Astrocyte (in vitro differentiated cells and primary cell): ENCODE measurements around the gene SGCG. TPM values are rescaled to one million over a fixed set of nuclear protein-coding genes. Genes with fewer than 3 reads are reported as not detected.

Experiments
- DNase-seq: peaks from one replicate; pipeline ENCODE4 v3.0.0-alpha.2; 2010; ENCODE audit warnings: low read depth
- FAIRE-seq: peaks from 2 replicates; lab custom pipeline; 2011; peaks lifted over from hg19 to GRCh38; lab: Jason Lieb, UNC
- H2AFZ ChIP-seq: 2 replicates; pipeline ENCODE4 v1.6.0; 2012; ENCODE audit warnings: low read depth, low read length, inconsistent platforms
- H3K27ac ChIP-seq: 2 replicates; pipeline ENCODE4 v1.5.1; 2011; ENCODE audit warnings: low read depth, low read length, inconsistent platforms
- H3K27me3 ChIP-seq: 2 replicates; pipeline ENCODE4 v1.6.0; 2011; ENCODE audit warnings: low read length, inconsistent platforms; ENCODE audit not compliant: insufficient read depth
- H3K36me3 ChIP-seq: 2 replicates; pipeline ENCODE4 v1.5.1; 2011; ENCODE audit warnings: low read length, inconsistent platforms; ENCODE audit not compliant: insufficient read depth
- H3K4me1 ChIP-seq: 2 replicates; pipeline ENCODE4 v1.5.1; 2011; ENCODE audit warnings: low read length, inconsistent platforms; ENCODE audit not compliant: insufficient read depth
- H3K4me2 ChIP-seq: 2 replicates; pipeline ENCODE4 v1.6.0; 2012; ENCODE audit warnings: low read length, inconsistent platforms
- H3K4me3 ChIP-seq: 2 replicates; pipeline ENCODE4 v1.5.1; 2011; ENCODE audit warnings: low read depth, mild to moderate bottlenecking, low read length, inconsistent platforms; ENCODE audit not compliant: insufficient read depth
- H3K79me2 ChIP-seq: 2 replicates; pipeline ENCODE4 v1.6.0; 2012; ENCODE audit warnings: mild to moderate bottlenecking, low read length, inconsistent platforms; ENCODE audit not compliant: insufficient read depth
- H3K9ac ChIP-seq: 2 replicates; pipeline ENCODE4 v1.6.0; 2012; ENCODE audit warnings: mild to moderate bottlenecking, low read length, inconsistent platforms
- H3K9me3 ChIP-seq: 2 replicates; pipeline ENCODE4 v1.5.1; 2012; ENCODE audit warnings: low read depth, mild to moderate bottlenecking, low read length, inconsistent platforms; ENCODE audit not compliant: insufficient read depth
- H4K20me1 ChIP-seq: 2 replicates; pipeline ENCODE4 v1.6.0; 2012; ENCODE audit warnings: low read length, inconsistent platforms; ENCODE audit not compliant: insufficient read depth
- H3K27ac Mint-ChIP-seq: one replicate; pipeline ENCODE4 v1.8.0; 2021; ENCODE audit warnings: mild to moderate bottlenecking, mixed read lengths; ENCODE audit not compliant: unreplicated experiment
- H3K27me3 Mint-ChIP-seq: one replicate; pipeline ENCODE4 v1.8.0; 2021; ENCODE audit warnings: low read depth, mixed read lengths; ENCODE audit not compliant: unreplicated experiment
- H3K36me3 Mint-ChIP-seq: one replicate; pipeline ENCODE4 v1.8.0; 2021; ENCODE audit warnings: low read depth, mixed read lengths; ENCODE audit not compliant: unreplicated experiment
- H3K4me1 Mint-ChIP-seq: one replicate; pipeline ENCODE4 v1.8.0; 2021; ENCODE audit warnings: low read depth, mixed read lengths; ENCODE audit not compliant: unreplicated experiment
- H3K4me3 Mint-ChIP-seq: one replicate; pipeline ENCODE4 v1.8.0; 2021; ENCODE audit warnings: mild to moderate bottlenecking, moderate library complexity, mixed read lengths; ENCODE audit not compliant: unreplicated experiment
- H3K9me3 Mint-ChIP-seq: one replicate; pipeline ENCODE4 v1.8.0; 2021; ENCODE audit warnings: mild to moderate bottlenecking, mixed read lengths; ENCODE audit not compliant: unreplicated experiment
- EZH2 ChIP-seq: IDR thresholded peaks from 2 replicates; pipeline ENCODE4 v1.6.1; 2012; ENCODE audit warnings: mild to moderate bottlenecking, low read length, inconsistent platforms; ENCODE audit not compliant: insufficient read depth
- total RNA-seq: library from RNA; stranded (reverse); gene quantifications from 2 replicates; pipeline ENCODE4 v1.2.1, GENCODE V29; 2021
- TF ChIP-seq, protein P1 (sequence below): IDR thresholded peaks from 2 replicates; pipeline ENCODE4 v1.5.1; 2011; ENCODE audit warnings: low read depth, mild to moderate bottlenecking, inconsistent platforms, low read length, moderate library complexity; ENCODE audit not compliant: insufficient read depth

SGCG gene
- total RNA-seq, 1 donor from 2014 or later, result 0.18 TPM

DNA sequence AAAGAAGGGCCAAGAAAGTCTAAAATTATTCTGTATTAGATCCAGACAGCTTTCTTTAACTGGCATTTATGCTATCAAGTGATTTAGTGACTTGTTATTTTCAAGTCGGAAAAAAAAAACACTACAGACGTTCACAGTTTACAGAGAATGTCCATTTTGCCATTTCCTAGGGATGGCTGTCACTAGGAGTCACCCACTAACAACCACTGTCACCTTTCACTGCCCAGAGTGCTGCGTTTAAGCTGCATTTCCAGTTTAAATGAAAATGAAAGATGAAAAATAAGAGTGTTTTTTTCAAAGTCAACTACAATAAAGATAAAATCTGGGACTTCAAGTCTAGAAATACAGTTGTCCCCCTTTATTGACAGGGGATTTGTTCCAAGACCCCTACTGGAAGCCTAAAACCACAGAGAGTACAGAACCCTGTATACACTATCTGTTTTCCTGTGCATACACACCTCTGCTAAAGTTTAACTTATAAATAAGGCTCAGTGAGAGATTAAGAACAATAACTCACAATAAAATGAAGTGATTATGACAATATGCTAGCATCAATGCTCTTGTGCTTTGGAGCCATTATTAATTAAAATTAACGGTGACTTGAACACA lies 140.3 kb downstream of the SGCG start:
- Histone ChIP-seq H2AFZ (no peak overlapping the region), H3K36me3 (no peaks in the 10 kb centered on the region), H3K27me3 (no peaks in the 10 kb centered on the region), H3K9ac (peak overlapping the region; percentile 84), H4K20me1 (no peaks in the 10 kb centered on the region), H3K9me3 (no peaks in the 10 kb centered on the region), H3K79me2 (no peaks in the 10 kb centered on the region), H3K27ac (peak overlapping the region; percentile 99), H3K4me2 (peak overlapping the region; percentile 81), H3K4me1 (peaks cover 53% of the 10 kb centered on the region), H3K4me3 (peak overlapping the region; percentile 45)
- no peak for FAIRE-seq
- Mint-ChIP-seq H3K27me3 (no peaks in the 10 kb centered on the region), H3K9me3 (peaks cover 6% of the 10 kb centered on the region), H3K4me1 (peaks cover 61% of the 10 kb centered on the region), H3K27ac (peak overlapping the region; percentile 99), H3K4me3 (peak overlapping the region; percentile 8), H3K36me3 (no peaks in the 10 kb centered on the region)
- TF ChIP-seq, protein P1, sequence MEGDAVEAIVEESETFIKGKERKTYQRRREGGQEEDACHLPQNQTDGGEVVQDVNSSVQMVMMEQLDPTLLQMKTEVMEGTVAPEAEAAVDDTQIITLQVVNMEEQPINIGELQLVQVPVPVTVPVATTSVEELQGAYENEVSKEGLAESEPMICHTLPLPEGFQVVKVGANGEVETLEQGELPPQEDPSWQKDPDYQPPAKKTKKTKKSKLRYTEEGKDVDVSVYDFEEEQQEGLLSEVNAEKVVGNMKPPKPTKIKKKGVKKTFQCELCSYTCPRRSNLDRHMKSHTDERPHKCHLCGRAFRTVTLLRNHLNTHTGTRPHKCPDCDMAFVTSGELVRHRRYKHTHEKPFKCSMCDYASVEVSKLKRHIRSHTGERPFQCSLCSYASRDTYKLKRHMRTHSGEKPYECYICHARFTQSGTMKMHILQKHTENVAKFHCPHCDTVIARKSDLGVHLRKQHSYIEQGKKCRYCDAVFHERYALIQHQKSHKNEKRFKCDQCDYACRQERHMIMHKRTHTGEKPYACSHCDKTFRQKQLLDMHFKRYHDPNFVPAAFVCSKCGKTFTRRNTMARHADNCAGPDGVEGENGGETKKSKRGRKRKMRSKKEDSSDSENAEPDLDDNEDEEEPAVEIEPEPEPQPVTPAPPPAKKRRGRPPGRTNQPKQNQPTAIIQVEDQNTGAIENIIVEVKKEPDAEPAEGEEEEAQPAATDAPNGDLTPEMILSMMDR, result no peak
- TF ChIP-seq EZH2, result no peak
- DNase-seq, result no peak

- Mint-ChIP-seq H3K36me3 (no peaks in the 10 kb centered on the region), H3K27ac (peak overlapping the region; percentile 99), H3K9me3 (peaks cover 6% of the 10 kb centered on the region), H3K4me1 (peaks cover 62% of the 10 kb centered on the region), H3K4me3 (no peak overlapping the region), H3K27me3 (no peaks in the 10 kb centered on the region)
- Histone ChIP-seq H3K4me3 (peak overlapping the region; percentile 45), H3K4me1 (peaks cover 53% of the 10 kb centered on the region), H4K20me1 (no peaks in the 10 kb centered on the region), H3K27me3 (no peaks in the 10 kb centered on the region), H3K36me3 (no peaks in the 10 kb centered on the region), H3K4me2 (peak overlapping the region; percentile 81), H3K9ac (peak overlapping the region; percentile 84), H3K79me2 (no peaks in the 10 kb centered on the region), H3K9me3 (no peaks in the 10 kb centered on the region), H2AFZ (no peak overlapping the region), H3K27ac (peak overlapping the region; percentile 99)
- DNase-seq (peak; percentile 97), FAIRE-seq (peak; percentile 81)
- TF ChIP-seq EZH2, result no peak
- TF ChIP-seq, protein P1, result no peak
Measured at GRCh38 chr13:23321535-23322241, 140.9 kb downstream of the SGCG start.
